Suprapubic skin (tissue), 4 donors: ENCODE measurements around the gene MGP.

Experiments
- POLR2A ChIP-seq, 2 donors: fragments of 450-650 bp; IDR thresholded peaks; one replicate each; pipeline ENCODE4 v1.6.1; 2017; ENCODE audit warnings: antibody characterized with exemption in 2 of 2, mild to moderate bottlenecking in 2 of 2, moderate library complexity in 2 of 2
- POLR2AphosphoS5 ChIP-seq, 3 donors: sonication (generic); formaldehyde crosslinking; IDR thresholded peaks; one replicate each; pipeline ENCODE4 v1.6.1; 2017; ENCODE audit warnings: antibody characterized with exemption in 3 of 3

- TF ChIP-seq POLR2A (IDR thresholded peaks at IDR 0.05) (no peak), POLR2AphosphoS5 (IDR thresholded peaks at IDR 0.05) (no peak)
These were observed 22.3 kb upstream of the MGP start for GRCh38 chr12:14907953-14908352.
